ENCODE data around the gene CALR. TPM values are rescaled to one million over a fixed set of nuclear protein-coding genes. Genes with fewer than 3 reads are reported as not detected.
"Not testable (repeated sequence)": the region's sequence is repeated elsewhere in the genome, so short reads cannot be mapped to it uniquely, and the experiment has no call there.

CALR gene
- total RNA-seq (2014; rRNA removed; shearing (Covaris generic); ENCODE audit: low replicate concordance): 547 and 681 TPM in 2 replicates

GRCh38 chr19:12937927-12938778, at the start of gene CALR:
Gene CALR (plus strand): TSS chr19:12938609. CDS start chr19:12938680, 71 bp downstream.
- H3K4me1 ChIP-seq (ENCODE audit: low read length): peaks cover 38% of the 10 kb centered on the region

GRCh38 chr19:12890299-12890786, 48.1 kb upstream of the CALR start:
- H3K79me2 ChIP-seq (ENCODE audit: low read length): peaks cover 17% of the 10 kb centered on the region
- not testable (repeated sequence) for H3K27me3 ChIP-seq (ENCODE audit: low read length); H3K36me3 ChIP-seq (ENCODE audit: insufficient read depth, low read length); H3K9me2 ChIP-seq (replicated peaks; ENCODE audit: insufficient read depth, low read length); H3K27ac ChIP-seq (ENCODE audit: low read length); H3K9me3 ChIP-seq (ENCODE audit: low read length); H4K20me1 ChIP-seq (ENCODE audit: insufficient read depth, low read depth, low read length); DNase-seq
- peak overlapping the region; percentile 64 for H3K4me3 ChIP-seq (ENCODE audit: low read length)
- peak overlapping the region; percentile 89 for H3K4me2 ChIP-seq (ENCODE audit: low read depth, low read length, poor library complexity, severe bottlenecking)
- peak overlapping the region; percentile 72 for H2AFZ ChIP-seq (ENCODE audit: low read length)
- H3K4me1 ChIP-seq (ENCODE audit: low read length): peaks cover 23% of the 10 kb centered on the region
- H3K9ac ChIP-seq (ENCODE audit: low read length): peak overlapping the region; percentile 67

More at GRCh38 chr19:12937927-12938778, at the start of gene CALR:
- Histone ChIP-seq H3K79me2 (ENCODE audit: low read length) (peaks cover 29% of the 10 kb centered on the region), H3K27ac (ENCODE audit: low read length) (peak within 1 kb of the TSS; percentile 86), H3K27me3 (ENCODE audit: low read length) (no peaks in the 10 kb centered on the region), H3K36me3 (ENCODE audit: insufficient read depth, low read length) (peaks cover 28% of the 10 kb centered on the region), H3K9me2 (replicated peaks; ENCODE audit: insufficient read depth, low read length) (no peaks in the 10 kb centered on the region), H3K9ac (ENCODE audit: low read length) (peak within 1 kb of the TSS; percentile 99), H3K4me3 (ENCODE audit: low read length) (peak within 1 kb of the TSS; percentile 96), H4K20me1 (ENCODE audit: insufficient read depth, low read depth, low read length) (peaks cover 22% of the 10 kb centered on the region), H2AFZ (ENCODE audit: low read length) (peak within 1 kb of the TSS; percentile 75; the same call in 1 of the 2 replicates), H3K4me2 (ENCODE audit: low read depth, low read length, poor library complexity, severe bottlenecking) (peak within 1 kb of the TSS; percentile 83), H3K9me3 (ENCODE audit: low read length) (no peaks in the 10 kb centered on the region)
- peak; percentile 100 for DNase-seq

- no peak within 1 kb of the TSS for H3K27ac ChIP-seq (ENCODE audit: low read length)
- peak within 1 kb of the TSS; percentile 89 for H3K4me2 ChIP-seq (ENCODE audit: low read depth, low read length, poor library complexity, severe bottlenecking)
- peak within 1 kb of the TSS; percentile 72 for H2AFZ ChIP-seq (ENCODE audit: low read length)
- peak; percentile 99 for DNase-seq
- H3K9me2 ChIP-seq (replicated peaks; ENCODE audit: insufficient read depth, low read length): no peaks in the 10 kb centered on the region
- peak within 1 kb of the TSS; percentile 78 for H3K9ac ChIP-seq (ENCODE audit: low read length)
- H3K27me3 ChIP-seq (ENCODE audit: low read length): no peaks in the 10 kb centered on the region
- no peaks in the 10 kb centered on the region; the same call in 1 of the 2 replicates for H4K20me1 ChIP-seq (ENCODE audit: insufficient read depth, low read depth, low read length)
- peaks cover 17% of the 10 kb centered on the region for H3K79me2 ChIP-seq (ENCODE audit: low read length)
- peak within 1 kb of the TSS; percentile 88 for H3K4me3 ChIP-seq (ENCODE audit: low read length)
- no peaks in the 10 kb centered on the region; the same call in 1 of the 2 replicates for H3K36me3 ChIP-seq (ENCODE audit: insufficient read depth, low read length)
- H3K9me3 ChIP-seq (ENCODE audit: low read length): no peaks in the 10 kb centered on the region
- peaks cover 19% of the 10 kb centered on the region for H3K4me1 ChIP-seq (ENCODE audit: low read length)
Observed at GRCh38 chr19:12890787-12891552, 47.4 kb upstream of the CALR start, which contains the start of gene GCDH. Gene GCDH (plus strand): TSS chr19:12891160. CDS start chr19:12891305, 145 bp downstream.

GRCh38 chr19:12891553-12892021, 46.8 kb upstream of the CALR start:
- Histone ChIP-seq H3K4me3 (ENCODE audit: low read length) (peak overlapping the region; percentile 88), H3K9me2 (replicated peaks; ENCODE audit: insufficient read depth, low read length) (no peaks in the 10 kb centered on the region), H2AFZ (ENCODE audit: low read length) (no peak overlapping the region)

GRCh38 chr19:12893582-12893981, 44.8 kb upstream of the CALR start:
- Histone ChIP-seq H3K4me2 (ENCODE audit: low read depth, low read length, poor library complexity, severe bottlenecking) (no peak overlapping the region), H3K4me1 (ENCODE audit: low read length) (peaks cover 18% of the 10 kb centered on the region), H3K79me2 (ENCODE audit: low read length) (peaks cover 17% of the 10 kb centered on the region), H3K9me3 (ENCODE audit: low read length) (no peaks in the 10 kb centered on the region), H3K27me3 (ENCODE audit: low read length) (no peaks in the 10 kb centered on the region), H2AFZ (ENCODE audit: low read length) (no peak overlapping the region), H3K4me3 (ENCODE audit: low read length) (no peak overlapping the region), H3K9me2 (replicated peaks; ENCODE audit: insufficient read depth, low read length) (no peaks in the 10 kb centered on the region), H3K27ac (ENCODE audit: low read length) (no peak overlapping the region), H3K9ac (ENCODE audit: low read length) (no peak overlapping the region), H3K36me3 (ENCODE audit: insufficient read depth, low read length) (no peaks in the 10 kb centered on the region; the same call in 1 of the 2 replicates), H4K20me1 (ENCODE audit: insufficient read depth, low read depth, low read length) (no peaks in the 10 kb centered on the region; the same call in 1 of the 2 replicates)
- no peak for DNase-seq

More at GRCh38 chr19:12891553-12892021, 46.8 kb upstream of the CALR start:
- Histone ChIP-seq H3K9ac (ENCODE audit: low read length) (peak overlapping the region; percentile 78), H3K4me1 (ENCODE audit: low read length) (peaks cover 18% of the 10 kb centered on the region), H4K20me1 (ENCODE audit: insufficient read depth, low read depth, low read length) (no peaks in the 10 kb centered on the region; the same call in 1 of the 2 replicates), H3K9me3 (ENCODE audit: low read length) (no peaks in the 10 kb centered on the region), H3K79me2 (ENCODE audit: low read length) (peaks cover 17% of the 10 kb centered on the region), H3K27me3 (ENCODE audit: low read length) (no peaks in the 10 kb centered on the region), H3K4me2 (ENCODE audit: low read depth, low read length, poor library complexity, severe bottlenecking) (peak overlapping the region; percentile 79), H3K36me3 (ENCODE audit: insufficient read depth, low read length) (no peaks in the 10 kb centered on the region; the same call in 1 of the 2 replicates), H3K27ac (ENCODE audit: low read length) (no peak overlapping the region)
- DNase-seq: peak; percentile 60

GRCh38 chr19:12896460-12896859, 41.9 kb upstream of the CALR start:
- no peak for DNase-seq
- H2AFZ ChIP-seq (ENCODE audit: low read length): no peak overlapping the region
- H4K20me1 ChIP-seq (ENCODE audit: insufficient read depth, low read depth, low read length): no peaks in the 10 kb centered on the region; the same call in 1 of the 2 replicates
- no peak overlapping the region for H3K27ac ChIP-seq (ENCODE audit: low read length)
- H3K4me3 ChIP-seq (ENCODE audit: low read length): no peak overlapping the region
- H3K4me2 ChIP-seq (ENCODE audit: low read depth, low read length, poor library complexity, severe bottlenecking): no peak overlapping the region
- peaks cover 13% of the 10 kb centered on the region for H3K79me2 ChIP-seq (ENCODE audit: low read length)
- H3K4me1 ChIP-seq (ENCODE audit: low read length): peaks cover 8% of the 10 kb centered on the region
- H3K9ac ChIP-seq (ENCODE audit: low read length): no peak overlapping the region
- no peaks in the 10 kb centered on the region; the same call in 1 of the 2 replicates for H3K36me3 ChIP-seq (ENCODE audit: insufficient read depth, low read length)
- H3K27me3 ChIP-seq (ENCODE audit: low read length): no peaks in the 10 kb centered on the region
- H3K9me2 ChIP-seq (replicated peaks; ENCODE audit: insufficient read depth, low read length): no peaks in the 10 kb centered on the region
- no peaks in the 10 kb centered on the region for H3K9me3 ChIP-seq (ENCODE audit: low read length)

- no peaks in the 10 kb centered on the region for H3K27me3 ChIP-seq (ENCODE audit: low read length)
- H3K4me3 ChIP-seq (ENCODE audit: low read length): no peak overlapping the region
- no peaks in the 10 kb centered on the region for H4K20me1 ChIP-seq (ENCODE audit: insufficient read depth, low read depth, low read length)
- no peaks in the 10 kb centered on the region for H3K79me2 ChIP-seq (ENCODE audit: low read length)
- no peaks in the 10 kb centered on the region for H3K9me2 ChIP-seq (replicated peaks; ENCODE audit: insufficient read depth, low read length)
- H2AFZ ChIP-seq (ENCODE audit: low read length): no peak overlapping the region
- no peaks in the 10 kb centered on the region for H3K9me3 ChIP-seq (ENCODE audit: low read length)
- no peak overlapping the region for H3K9ac ChIP-seq (ENCODE audit: low read length)
- no peak overlapping the region for H3K4me2 ChIP-seq (ENCODE audit: low read depth, low read length, poor library complexity, severe bottlenecking)
- H3K36me3 ChIP-seq (ENCODE audit: insufficient read depth, low read length): no peaks in the 10 kb centered on the region; the same call in 1 of the 2 replicates
- H3K4me1 ChIP-seq (ENCODE audit: low read length): no peaks in the 10 kb centered on the region
- no peak overlapping the region for H3K27ac ChIP-seq (ENCODE audit: low read length)
- no peak for DNase-seq
Observed at GRCh38 chr19:12899891-12900518, 38.4 kb upstream of the CALR start.

Data from Karpas-422 (cell line).